NT2/D1 (cell line): ENCODE data around the gene PKHD1.

Experiments
- SUZ12 ChIP-seq: IDR thresholded peaks from 2 replicates; pipeline ENCODE4 v1.6.1; 2011; ENCODE audit not compliant: insufficient read length, insufficient read depth; ENCODE audit errors: extremely low read depth
- YY1 ChIP-seq: IDR thresholded peaks from 2 replicates; pipeline ENCODE4 v1.6.1; 2011; ENCODE audit not compliant: insufficient read length, insufficient read depth
- ZNF274 ChIP-seq: IDR thresholded peaks from 2 replicates; pipeline ENCODE4 v1.6.1; 2011; ENCODE audit warnings: mild to moderate bottlenecking, low read depth, low read length

GRCh38 chr6:52081237-52081636 lies 6.2 kb downstream of the PKHD1 start:
- TF ChIP-seq ZNF274 (no peak), YY1 (no peak), SUZ12 (no peak)
